IMR-90 (cell line): ENCODE data around the gene METRNL. TPM values are rescaled to one million over a fixed set of nuclear protein-coding genes. Genes with fewer than 3 reads are reported as not detected.
A peak's percentile ranks its signal among the peaks of the same experiment; 100 is the strongest.

Experiments used
- ATAC-seq: fragments of 200-7000 bp; cut with Tn5 transposase; 2 replicates; pipeline ENCODE4 v1.9.1; 2020; ENCODE audit warnings: low read depth, mild to moderate bottlenecking, moderate library complexity
- BruUV-seq: library from RNA; stranded (reverse); fragments of 400-500 nt; replicated peaks from 2 replicates; lab custom pipeline; 2021; lab: Mats Ljungman, UMichigan
- CTCF ChIA-PET: fragments of 300-600 bp; formaldehyde crosslinking; extraction: SDS; loops from one replicate; lab custom pipeline; 2021; ENCODE audit warnings: antibody characterized with exemption; lab: Yijun Ruan, JAX
- POLR2A ChIA-PET: fragments of 300-600 bp; sonication (Branson Sonifier 250); formaldehyde crosslinking; loops from one replicate; lab custom pipeline; 2022; ENCODE audit warnings: antibody characterized with exemption; ENCODE audit not compliant: unreplicated experiment; lab: Charles Lee
- DNase-seq: peaks from one replicate; pipeline ENCODE4 v3.0.0; 2013
- H2AFZ ChIP-seq: replicated peaks from 2 replicates; pipeline ENCODE3; 2013; ENCODE audit warnings: low read length, mild to moderate bottlenecking; ENCODE audit not compliant: poor library complexity
- H2AK5ac ChIP-seq: 2 replicates; pipeline ENCODE4 v1.6.1; 2013; ENCODE audit warnings: low read depth, low read length, inconsistent platforms
- H2AK9ac ChIP-seq: replicated peaks from 2 replicates; pipeline ENCODE3; 2013; ENCODE audit warnings: mild to moderate bottlenecking, low read depth, low read length, moderate library complexity; ENCODE audit not compliant: poor library complexity
- H2BK120ac ChIP-seq: 2 replicates; pipeline ENCODE4 v1.6.1; 2013; ENCODE audit warnings: low read depth, low read length, inconsistent platforms
- H2BK15ac ChIP-seq: 3 replicates; pipeline ENCODE4 v1.6.1; 2013; ENCODE audit warnings: low read depth, low read length, inconsistent platforms
- H2BK20ac ChIP-seq: 2 replicates; pipeline ENCODE4 v1.6.1; 2013; ENCODE audit warnings: low read depth, mild to moderate bottlenecking, inconsistent platforms, low read length, moderate library complexity
- H2BK5ac ChIP-seq: 2 replicates; pipeline ENCODE4 v1.6.1; 2013; ENCODE audit warnings: mild to moderate bottlenecking, low read depth, low read length, inconsistent platforms; ENCODE audit not compliant: poor library complexity, severe bottlenecking
- H3K14ac ChIP-seq: replicated peaks from 2 replicates; pipeline ENCODE4 v1.6.1; 2013; ENCODE audit warnings: low read depth, low read length, inconsistent platforms
- H3K18ac ChIP-seq: 2 replicates; pipeline ENCODE4 v1.6.1; 2013; ENCODE audit warnings: low read depth, low read length, control low read depth
- H3K23ac ChIP-seq: 2 replicates; pipeline ENCODE4 v1.6.1; 2013; ENCODE audit warnings: low read depth, low read length, inconsistent platforms
- H3K27ac ChIP-seq: 2 replicates; pipeline ENCODE4 v1.5.1; 2013; ENCODE audit warnings: mild to moderate bottlenecking, control low read depth, low read length; ENCODE audit not compliant: insufficient read depth
- H3K27me3 ChIP-seq: 2 replicates; pipeline ENCODE4 v1.6.1; 2013; ENCODE audit warnings: low read length; ENCODE audit not compliant: control insufficient read depth, insufficient read depth
- H3K36me3 ChIP-seq: 2 replicates; pipeline ENCODE4 v1.6.1; 2013; ENCODE audit warnings: low read length, mixed read lengths; ENCODE audit not compliant: control insufficient read depth, insufficient read depth
- H3K4ac ChIP-seq: 2 replicates; pipeline ENCODE4 v1.6.1; 2013; ENCODE audit warnings: low read depth, low read length, inconsistent platforms
- H3K4me1 ChIP-seq: 2 replicates; pipeline ENCODE4 v1.6.1; 2013; ENCODE audit warnings: low read length, mixed read lengths; ENCODE audit not compliant: control insufficient read depth, insufficient read depth
- H3K4me2 ChIP-seq: 2 replicates; pipeline ENCODE4 v1.6.1; 2013; ENCODE audit warnings: low read depth, mild to moderate bottlenecking, control low read depth, low read length, moderate library complexity
- H3K4me3 ChIP-seq: 2 replicates; pipeline ENCODE4 v1.5.1; 2013; ENCODE audit warnings: low read depth, mild to moderate bottlenecking, control low read depth, low read length, moderate library complexity; ENCODE audit not compliant: insufficient read depth
- H3K56ac ChIP-seq: 2 replicates; pipeline ENCODE4 v1.6.1; 2013; ENCODE audit warnings: low read length, inconsistent platforms; ENCODE audit not compliant: insufficient read depth; ENCODE audit errors: extremely low read depth
- H3K79me1 ChIP-seq, 2 experiments: 2 replicates each; pipeline ENCODE4 v1.6.1; 2013; ENCODE audit warnings: low read length in 2 of 2, inconsistent platforms in 1 of 2, low read depth in 1 of 2
- H3K9ac ChIP-seq: 2 replicates; pipeline ENCODE4 v1.6.1; 2013; ENCODE audit warnings: low read depth, low read length, control low read depth
- H3K9me1 ChIP-seq: 2 replicates; pipeline ENCODE4 v1.6.1; 2013; ENCODE audit warnings: low read length, inconsistent platforms; ENCODE audit not compliant: insufficient read depth
- H3K9me3 ChIP-seq: 2 replicates; pipeline ENCODE4 v1.6.1; 2013; ENCODE audit warnings: low read length; ENCODE audit not compliant: control insufficient read depth, insufficient read depth
- H4K20me1 ChIP-seq: 2 replicates; pipeline ENCODE4 v1.6.1; 2013; ENCODE audit warnings: low read length, inconsistent platforms; ENCODE audit not compliant: insufficient read depth
- H4K5ac ChIP-seq: 2 replicates; pipeline ENCODE4 v1.6.1; 2013; ENCODE audit warnings: mild to moderate bottlenecking, low read depth, low read length, control low read depth
- H4K8ac ChIP-seq, 2 experiments: 2 replicates each; pipeline ENCODE4 v1.6.1; 2013; ENCODE audit warnings: low read depth in 2 of 2, low read length in 2 of 2, control low read depth in 1 of 2, inconsistent platforms in 1 of 2
- H4K91ac ChIP-seq: 2 replicates; pipeline ENCODE4 v1.6.1; 2013; ENCODE audit warnings: low read depth, low read length, inconsistent platforms; ENCODE audit not compliant: insufficient read depth
- CHD1 ChIP-seq: IDR thresholded peaks from 2 replicates; pipeline ENCODE4 v1.6.1; 2012; ENCODE audit warnings: low read depth, low read length, improper control_type of control experiment
- RCOR1 ChIP-seq: IDR thresholded peaks from 2 replicates; pipeline ENCODE4 v1.6.1; 2012; ENCODE audit warnings: mild to moderate bottlenecking, low read length, improper control_type of control experiment; ENCODE audit not compliant: insufficient replicate concordance
- WGBS, 2 experiments: methylation state at CpG; one replicate each; pipeline versions ENCODE4 v1.1.5 to v1.1.7; 2013; ENCODE audit warnings: missing lambda C conversion rate in 2 of 2; ENCODE audit not compliant: insufficient read length in 1 of 2; ENCODE audit errors: extremely low coverage in 2 of 2; 5-methylcytosine and 5-hydroxymethylcytosine counted together
- dilution Hi-C: fragments of 300-500 bp; cut with HindIII; formaldehyde crosslinking; loops from one replicate; pipeline ENCODE4 v1.14.3; 2018; ENCODE audit warnings: low sequenced_read_pairs; ENCODE audit not compliant: unreplicated experiment
- in situ Hi-C: fragments of 300-500 bp; cut with MboI; formaldehyde crosslinking; loops from 3 replicates; pipeline ENCODE4 v1.14.3; 2019; ENCODE audit warnings: low sequenced_read_pairs, inconsistent platforms, mixed read lengths
- intact Hi-C: fragments of 100-400 bp; cut with micrococcal nuclease; formaldehyde crosslinking; loops from 2 replicates; pipeline ENCODE4 v1.10.0; 2022
- polyA plus RNA-seq, 3 experiments: library from polyadenylated mRNA; depleted of rRNA; stranded (reverse); fragments of >200 nt; gene quantifications; 2 replicates each; pipeline ENCODE4 v1.2.3, GENCODE V29; 2012; ENCODE audit warnings: low replicate concordance in 1 of 3
- total RNA-seq: library from RNA; depleted of rRNA; stranded (reverse); fragments of >200 nt; gene quantifications from 2 replicates; pipeline ENCODE4 v1.2.3, GENCODE V29; 2012

Gene METRNL
- total and polyA plus RNA-seq, 2 of the 4 experiments (the other 2 are of a cell fraction) = 17.9 to 48.2 TPM

GRCh38 chr17:83096401-83097224 lies 17.2 kb downstream of the METRNL start:
- Histone ChIP-seq H4K91ac (no peak overlapping the region), H2BK120ac (no peak overlapping the region), H3K56ac (no peak overlapping the region), H4K20me1 (peaks cover 61% of the 10 kb centered on the region), H2BK20ac (no peak overlapping the region), H3K4ac (no peak overlapping the region), H2AK9ac (peak overlapping the region; percentile 55), H3K27ac (no peak overlapping the region), H3K79me1 (peaks cover 15 to 44% of the 10 kb centered on the region in 2 experiments), H2AFZ (no peak overlapping the region), H3K14ac (no peak overlapping the region), H2AK5ac (no peak overlapping the region), H3K9ac (no peak overlapping the region), H3K9me3 (no peaks in the 10 kb centered on the region), H4K8ac (no peak overlapping the region), H3K9me1 (no peaks in the 10 kb centered on the region; the same call in none of the 2 replicates), H3K23ac (no peak overlapping the region), H3K18ac (no peak overlapping the region), H3K27me3 (no peaks in the 10 kb centered on the region), H3K4me2 (no peak overlapping the region), H4K5ac (no peak overlapping the region), H2BK15ac (no peak overlapping the region), H3K36me3 (peaks cover 46% of the 10 kb centered on the region), H3K4me3 (no peak overlapping the region), H2BK5ac (no peak overlapping the region), H3K4me1 (peaks cover 18% of the 10 kb centered on the region)
- ATAC-seq (no peak), DNase-seq (no peak)
- in situ Hi-C loops = no loop called here
- intact Hi-C loops = no loop called here
- POLR2A ChIA-PET = no interaction called here
- dilution Hi-C loops = no loop called here
- WGBS, 2 experiments = 86% methylated on average over 21 of the region's 26 CpGs; no CpG with 5 or more reads in 1 of the 2 experiments
- CTCF ChIA-PET = no interaction called here
- no TSS peak for BruUV-seq
- TF ChIP-seq RCOR1 (no peak), CHD1 (no peak)
